Natural killer cell treated with Interleukin-12 subunit alpha and Interleukin-12 subunit beta and Interleukin-15 and Interleukin-18, amount 100 ng/mL, for 72 hours (primary cell): Measurements from ENCODE around the gene PSMC4. TPM values are rescaled to one million over a fixed set of nuclear protein-coding genes. Genes with fewer than 3 reads are reported as not detected.
A peak's percentile ranks its signal among the peaks of the same experiment; 100 is the strongest.
"Not testable (repeated sequence)": the region's sequence is repeated elsewhere in the genome, so short reads cannot be mapped to it uniquely, and the experiment has no call there.

Experiments
- ATAC-seq, 2 donors: fragments of 150-1000 bp; cut with Tn5 transposase in 1 of 2; sonication (Bioruptor Pico), chemical (Tn5 transposase) in 1 of 2; 2 replicates each; pipeline ENCODE4 v1.10.0; 2021
- DNase-seq: peaks from one replicate; pipeline ENCODE4 v3.0.0; 2022; ENCODE audit warnings: low spot score
- H3K27ac Mint-ChIP-seq, 2 donors: 1 replicate in 1 of 2; 2 replicates in 1 of 2; pipeline ENCODE4 v1.8.0; 2022; ENCODE audit warnings: mixed read lengths in 2 of 2, mild to moderate bottlenecking in 1 of 2, moderate library complexity in 1 of 2
- H3K27me3 Mint-ChIP-seq, 2 donors: 1 replicate in 1 of 2; 2 replicates in 1 of 2; pipeline ENCODE4 v1.8.0; 2022; ENCODE audit warnings: mixed read lengths in 2 of 2
- H3K36me3 Mint-ChIP-seq: one replicate; pipeline ENCODE4 v1.8.0; 2022; ENCODE audit warnings: mixed read lengths
- H3K4me1 Mint-ChIP-seq, 2 donors: 1 replicate in 1 of 2; 2 replicates in 1 of 2; pipeline ENCODE4 v1.8.0; 2022; ENCODE audit warnings: low read depth in 2 of 2, mixed read lengths in 2 of 2, mild to moderate bottlenecking in 1 of 2
- H3K4me3 Mint-ChIP-seq: one replicate; pipeline ENCODE4 v1.8.0; 2022; ENCODE audit warnings: mixed read lengths
- H3K9me3 Mint-ChIP-seq: 2 replicates; pipeline ENCODE4 v1.8.0; 2022; ENCODE audit warnings: mixed read lengths
- total RNA-seq, 2 donors: library from RNA; stranded (reverse); gene quantifications; one replicate each; pipeline ENCODE4 v1.2.3, GENCODE V29; 2022

Gene PSMC4
- total RNA-seq, 2 donors from 2014 or later: 163 to 165 TPM

DNA sequence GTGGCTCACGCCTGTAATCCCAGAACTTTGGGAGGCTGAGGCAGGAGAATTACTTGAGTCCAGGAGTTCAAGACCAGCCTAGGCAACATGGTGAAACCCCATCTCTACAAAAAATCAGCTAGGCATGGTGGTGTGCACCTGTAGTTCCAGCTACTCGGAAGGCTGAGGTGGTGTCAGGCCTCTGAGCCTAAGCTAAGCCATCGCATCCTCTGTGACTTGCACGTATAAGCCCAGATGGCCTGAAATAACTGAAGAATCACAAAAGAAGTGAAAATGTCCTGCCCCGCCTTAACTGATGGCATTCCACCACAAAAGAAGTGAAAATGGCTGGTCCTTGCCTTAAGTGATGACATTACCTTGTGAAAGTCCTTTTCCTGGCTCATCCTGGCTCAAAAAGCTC lies 13.1 kb upstream of the PSMC4 start:
- not testable (repeated sequence) for H3K27me3 Mint-ChIP-seq

DNA sequence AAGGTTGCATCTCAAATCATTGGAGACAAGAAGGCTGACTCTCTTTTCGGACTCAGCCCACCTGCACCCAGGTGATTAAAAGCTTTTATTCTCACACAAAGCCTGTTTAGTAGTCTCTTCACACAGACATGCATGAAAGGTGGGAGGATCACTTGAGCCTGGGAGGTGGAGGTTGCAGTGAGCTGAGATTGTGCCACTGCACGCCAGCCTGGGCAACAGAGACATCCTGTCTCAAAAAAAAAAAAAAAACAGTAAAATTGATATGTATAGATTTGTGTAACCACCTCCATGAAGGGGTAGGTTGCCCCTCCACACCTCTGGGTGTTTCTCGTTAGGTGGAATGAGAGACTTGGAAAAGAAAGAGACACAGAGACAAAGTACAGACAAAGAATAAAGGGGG lies 12.0 kb upstream of the PSMC4 start:
- not testable (repeated sequence) for H3K27me3 Mint-ChIP-seq, H3K36me3 Mint-ChIP-seq, H3K4me3 Mint-ChIP-seq, ATAC-seq, H3K9me3 Mint-ChIP-seq, DNase-seq
- Mint-ChIP-seq H3K4me1 (peaks cover 5 to 10% of the 10 kb centered on the region in 2 donors), H3K27ac (peak overlapping the region in 1 of 2 donors; percentile 53)

More for the DNA sequence above, 13.1 kb upstream of the PSMC4 start:
- not testable (repeated sequence) for ATAC-seq, H3K4me3 Mint-ChIP-seq, H3K9me3 Mint-ChIP-seq, H3K27ac Mint-ChIP-seq, H3K36me3 Mint-ChIP-seq, DNase-seq
- H3K4me1 Mint-ChIP-seq: peaks cover 15 to 18% of the 10 kb centered on the region in 2 donors

DNA sequence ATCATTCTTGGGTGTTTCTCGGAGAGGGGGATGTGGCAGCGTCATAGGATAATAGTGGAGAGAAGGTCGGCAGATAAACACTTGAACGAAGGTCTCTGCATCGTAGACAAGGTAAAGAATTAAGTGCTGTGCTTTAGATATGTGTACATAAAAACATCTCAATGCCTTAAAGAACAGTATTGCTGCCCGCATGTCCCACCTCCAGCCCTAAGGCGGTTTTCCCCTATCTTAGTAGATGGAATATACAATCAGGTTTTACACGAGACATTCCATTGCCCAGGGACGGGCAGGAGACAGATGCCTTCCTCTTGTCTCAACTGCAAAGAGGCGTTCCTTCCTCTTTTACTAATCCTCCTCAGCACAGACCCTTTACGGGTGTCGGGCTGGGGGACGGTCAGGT lies 11.6 kb upstream of the PSMC4 start:
- peak overlapping the region in 1 of 2 donors; percentile 53 for H3K27ac Mint-ChIP-seq
- not testable (repeated sequence) for H3K4me3 Mint-ChIP-seq, H3K9me3 Mint-ChIP-seq, DNase-seq, H3K4me1 Mint-ChIP-seq, H3K36me3 Mint-ChIP-seq, ATAC-seq, H3K27me3 Mint-ChIP-seq

- Mint-ChIP-seq H3K9me3 (no peaks in the 10 kb centered on the region), H3K36me3 (no peaks in the 10 kb centered on the region), H3K4me1 (peaks cover 11 to 17% of the 10 kb centered on the region in 2 donors)
These were observed 7.1 kb upstream of the PSMC4 start for GRCh38 chr19:39963898-39964297.

GRCh38 chr19:39966617-39967016 lies 4.3 kb upstream of the PSMC4 start:
- no peak overlapping the region for H3K4me3 Mint-ChIP-seq
- peaks cover 32 to 37% of the 10 kb centered on the region in 2 donors for H3K4me1 Mint-ChIP-seq
- no peak overlapping the region for H3K27ac Mint-ChIP-seq
- H3K36me3 Mint-ChIP-seq: peaks cover 3% of the 10 kb centered on the region
- DNase-seq (no peak), ATAC-seq (no peak)
- H3K9me3 Mint-ChIP-seq: no peaks in the 10 kb centered on the region
- H3K27me3 Mint-ChIP-seq: no peaks in the 10 kb centered on the region

More at GRCh38 chr19:39963898-39964297, 7.1 kb upstream of the PSMC4 start:
- ATAC-seq (no peak), DNase-seq (no peak)
- no peaks in the 10 kb centered on the region for H3K27me3 Mint-ChIP-seq
- H3K27ac Mint-ChIP-seq: no peak overlapping the region
- H3K4me3 Mint-ChIP-seq: no peak overlapping the region

GRCh38 chr19:39967561-39967960 lies 3.4 kb upstream of the PSMC4 start:
- H3K9me3 Mint-ChIP-seq: no peaks in the 10 kb centered on the region
- peaks cover 6% of the 10 kb centered on the region for H3K36me3 Mint-ChIP-seq
- no peaks in the 10 kb centered on the region for H3K27me3 Mint-ChIP-seq
- ATAC-seq: no peak
- no peak overlapping the region for H3K4me3 Mint-ChIP-seq
- no peak overlapping the region for H3K27ac Mint-ChIP-seq
- H3K4me1 Mint-ChIP-seq: peaks cover 40 to 45% of the 10 kb centered on the region in 2 donors
- DNase-seq: no peak

DNA sequence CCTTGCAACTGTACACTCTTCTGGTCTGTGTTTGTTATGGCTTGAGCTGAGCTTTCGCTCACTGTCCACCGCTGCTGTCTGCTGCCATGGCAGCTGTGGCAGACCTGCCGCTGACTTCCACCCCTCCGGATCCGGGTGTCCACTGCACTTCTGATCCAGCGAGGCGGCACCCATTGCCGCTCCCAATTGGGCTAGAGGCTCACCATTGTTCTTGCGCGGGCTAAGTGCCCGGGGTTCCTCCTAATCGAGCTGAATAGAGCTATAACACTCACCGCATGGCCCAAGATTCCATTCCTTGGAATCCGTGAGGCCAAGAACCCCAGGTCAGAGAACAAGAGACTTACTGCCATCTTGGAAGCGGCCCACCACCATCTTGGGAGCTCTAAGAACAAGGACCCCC lies 2.2 kb upstream of the PSMC4 start:
- peak overlapping the region; percentile 96 for H3K4me3 Mint-ChIP-seq
- no peak for ATAC-seq
- peak overlapping the region; percentile 98 to 99 for H3K27ac Mint-ChIP-seq
- H3K4me1 Mint-ChIP-seq: peaks cover 47 to 48% of the 10 kb centered on the region in 2 donors
- DNase-seq: no peak
- peaks cover 10% of the 10 kb centered on the region for H3K36me3 Mint-ChIP-seq
- no peaks in the 10 kb centered on the region for H3K9me3 Mint-ChIP-seq
- H3K27me3 Mint-ChIP-seq: no peaks in the 10 kb centered on the region

DNA sequence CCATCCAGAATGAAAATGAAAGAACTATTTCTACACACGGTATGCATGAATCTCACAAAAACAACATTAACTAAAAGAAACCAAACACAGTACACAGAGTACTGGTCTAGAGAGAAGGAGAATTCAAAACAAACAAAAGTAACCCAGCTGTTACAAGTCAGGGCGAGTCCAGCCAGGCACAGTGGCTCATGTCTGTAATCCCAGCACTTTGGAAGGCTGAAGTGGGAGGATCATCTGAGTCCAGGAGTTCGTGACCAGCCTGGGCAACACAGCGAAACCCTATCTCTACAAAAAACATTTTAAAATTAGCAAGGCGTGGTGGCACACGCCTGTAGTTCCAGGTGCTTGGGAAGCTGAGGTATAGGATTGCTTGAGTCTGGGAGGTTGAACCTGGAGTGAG lies 1.7 kb upstream of the PSMC4 start:
- H3K36me3 Mint-ChIP-seq: peaks cover 13% of the 10 kb centered on the region

GRCh38 chr19:39969681-39970424 lies 1.1 kb upstream of the PSMC4 start:
- Mint-ChIP-seq H3K27me3 (no peaks in the 10 kb centered on the region), H3K4me1 (peaks cover 50 to 51% of the 10 kb centered on the region in 2 donors), H3K36me3 (peaks cover 13% of the 10 kb centered on the region), H3K9me3 (no peaks in the 10 kb centered on the region), H3K4me3 (peak overlapping the region; percentile 96), H3K27ac (peak overlapping the region; percentile 98 to 99)
- DNase-seq (no peak), ATAC-seq (no peak)

More for the DNA sequence above, 1.7 kb upstream of the PSMC4 start:
- Mint-ChIP-seq H3K27ac (peak overlapping the region; percentile 98 to 99), H3K4me1 (peaks cover 50 to 51% of the 10 kb centered on the region in 2 donors), H3K27me3 (no peaks in the 10 kb centered on the region), H3K9me3 (no peaks in the 10 kb centered on the region), H3K4me3 (peak overlapping the region; percentile 96)
- no peak for ATAC-seq
- DNase-seq: no peak

GRCh38 chr19:39970425-39970674 lies 615 bp upstream of the PSMC4 start:
- Mint-ChIP-seq H3K4me1 (peaks cover 50 to 51% of the 10 kb centered on the region in 2 donors), H3K36me3 (peaks cover 15% of the 10 kb centered on the region), H3K4me3 (peak overlapping the region; percentile 96), H3K27ac (peak overlapping the region; percentile 98 to 99), H3K9me3 (no peaks in the 10 kb centered on the region), H3K27me3 (no peaks in the 10 kb centered on the region)
- ATAC-seq (peak in 1 of 2 donors; percentile 28), DNase-seq (peak; percentile 64)

DNA sequence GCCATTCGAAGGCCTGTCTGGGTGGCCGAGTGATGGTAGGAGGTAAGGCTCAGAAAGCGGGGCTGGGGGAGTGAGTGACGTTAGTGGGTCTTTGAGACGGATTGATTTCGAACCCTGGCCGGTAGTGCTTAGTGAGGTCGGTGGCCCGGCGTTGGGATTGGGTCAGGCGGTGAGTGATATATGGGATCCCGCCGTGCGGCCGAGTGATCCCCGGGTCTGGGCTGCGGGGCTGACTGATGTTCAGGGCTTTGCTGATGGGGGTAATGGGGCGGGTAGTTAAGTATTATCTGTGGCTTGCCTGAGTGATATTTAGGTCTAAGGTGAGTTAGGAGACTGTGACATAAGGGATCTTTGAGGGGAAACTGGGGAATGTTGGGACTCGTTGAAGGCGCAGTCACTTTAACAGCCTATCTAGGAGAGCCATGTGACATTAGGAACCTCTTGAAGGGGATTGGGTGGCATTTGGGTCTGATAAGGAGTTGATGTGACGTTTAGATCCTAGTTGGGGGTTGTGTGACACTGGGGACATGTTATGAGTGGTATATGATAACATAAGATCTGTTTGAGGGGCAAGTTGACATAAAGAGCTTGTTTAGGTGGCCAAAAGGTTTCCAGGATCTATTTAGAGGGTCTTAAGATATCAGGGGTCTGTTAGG lies 543 bp downstream of the PSMC4 start:
- Mint-ChIP-seq H3K9me3 (no peaks in the 10 kb centered on the region), H3K4me3 (peak overlapping the region; percentile 96), H3K4me1 (peaks cover 51 to 54% of the 10 kb centered on the region in 2 donors), H3K36me3 (peaks cover 20% of the 10 kb centered on the region), H3K27me3 (no peaks in the 10 kb centered on the region), H3K27ac (peak overlapping the region; percentile 98 to 99)
- DNase-seq (peak; percentile 66), ATAC-seq (no peak)

GRCh38 chr19:39974377-39975155 lies 3.6 kb downstream of the PSMC4 start:
- H3K36me3 Mint-ChIP-seq: peaks cover 26% of the 10 kb centered on the region
- DNase-seq: no peak
- no peaks in the 10 kb centered on the region for H3K27me3 Mint-ChIP-seq
- no peak for ATAC-seq
- no peak overlapping the region for H3K27ac Mint-ChIP-seq
- H3K9me3 Mint-ChIP-seq: no peaks in the 10 kb centered on the region
- no peak overlapping the region for H3K4me3 Mint-ChIP-seq
- H3K4me1 Mint-ChIP-seq: peaks cover 38 to 46% of the 10 kb centered on the region in 2 donors

DNA sequence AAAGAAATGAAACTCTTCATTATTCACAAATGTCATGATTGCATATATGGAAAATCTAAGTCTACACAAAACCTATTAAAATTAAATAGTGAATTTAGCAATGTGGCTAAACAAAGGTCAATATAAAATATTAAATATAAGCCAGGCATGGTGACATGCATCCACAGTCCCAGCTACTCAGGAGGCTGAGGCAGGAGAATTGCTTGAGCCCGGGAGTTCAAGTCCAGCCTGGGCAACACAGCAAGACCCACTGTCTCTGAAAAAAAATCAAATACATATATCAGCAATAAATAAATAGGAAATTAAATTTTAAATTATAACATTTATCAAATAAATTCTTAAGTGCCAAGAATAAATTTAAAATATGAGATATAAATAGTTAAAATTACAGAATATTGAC lies 11.9 kb downstream of the PSMC4 start:
- peaks cover 19% of the 10 kb centered on the region for H3K9me3 Mint-ChIP-seq
- peaks cover 47% of the 10 kb centered on the region for H3K36me3 Mint-ChIP-seq
- ATAC-seq (no peak), DNase-seq (no peak)
- H3K4me1 Mint-ChIP-seq: peaks cover 0 to 4% of the 10 kb centered on the region in 2 donors
- H3K4me3 Mint-ChIP-seq: no peak overlapping the region
- H3K27ac Mint-ChIP-seq: no peak overlapping the region
- H3K27me3 Mint-ChIP-seq: no peaks in the 10 kb centered on the region
